Endothelial cell of umbilical vein (primary cell): ENCODE results near the gene ITSN1. TPM values are rescaled to one million over a fixed set of nuclear protein-coding genes. Genes with fewer than 3 reads are reported as not detected.

Experiments
- BruUV-seq: library from RNA; stranded (reverse); fragments of 400-500 nt; replicated peaks from 2 replicates; lab custom pipeline; 2021; lab: Mats Ljungman, UMichigan
- CTCF ChIA-PET: fragments of 300-600, 350-600 bp; sonication (Branson Sonifier 250); formaldehyde crosslinking; loops from one replicate; lab custom pipeline; 2021; ENCODE audit warnings: antibody characterized with exemption, inconsistent platforms; lab: Charles Lee
- POLR2A ChIA-PET: fragments of 300-600, 350-600 bp; sonication (Branson Sonifier 250); formaldehyde crosslinking; loops from one replicate; lab custom pipeline; 2021; ENCODE audit warnings: antibody characterized with exemption, inconsistent platforms; lab: Charles Lee
- DNase-seq: peaks from one replicate; pipeline ENCODE4 v3.0.0-alpha.2; 2011; ENCODE audit warnings: low read depth, low spot score
- FAIRE-seq: peaks from 2 replicates; lab custom pipeline; 2011; peaks lifted over from hg19 to GRCh38; lab: Jason Lieb, UNC
- H2AFZ ChIP-seq: 2 replicates; pipeline ENCODE4 v1.6.0; 2012; ENCODE audit warnings: low read depth, low read length, control low read depth, inconsistent platforms
- H3K27ac ChIP-seq: 2 replicates; pipeline ENCODE4 v1.5.1; 2011; ENCODE audit warnings: low read depth, mild to moderate bottlenecking, control low read depth, low read length, moderate library complexity; ENCODE audit not compliant: insufficient read depth
- H3K27me3 ChIP-seq, 2 experiments: 2 replicates each; pipeline versions ENCODE4 v1.6.0 to v1.6.1; 2011; ENCODE audit warnings: low read length in 2 of 2, mixed read lengths in 1 of 2; ENCODE audit not compliant: control insufficient read depth in 2 of 2, insufficient read depth in 2 of 2
- H3K36me3 ChIP-seq, 2 experiments: 2 replicates in 1 of 2; 3 replicates in 1 of 2; pipeline ENCODE4 v1.5.1; 2011; ENCODE audit warnings: low read length in 2 of 2, mild to moderate bottlenecking in 1 of 2, moderate library complexity in 1 of 2; ENCODE audit not compliant: control insufficient read depth in 2 of 2, insufficient read depth in 2 of 2; ENCODE audit errors: extremely low read depth in 1 of 2
- H3K4me1 ChIP-seq: 3 replicates; pipeline ENCODE4 v1.5.1; 2011; ENCODE audit warnings: mild to moderate bottlenecking, low read length; ENCODE audit not compliant: control insufficient read depth, insufficient read depth; ENCODE audit errors: extremely low read depth
- H3K4me2 ChIP-seq: 2 replicates; pipeline ENCODE4 v1.6.1; 2011; ENCODE audit warnings: low read length, control low read depth, mixed read lengths; ENCODE audit not compliant: insufficient read depth
- H3K4me3 ChIP-seq, 3 experiments: fragments of 200-600 bp in 1 of 3; sonication (generic), shearing (Covaris generic) in 1 of 3; replicated peaks in 1 of 3; 2 replicates each; pipeline ENCODE4 v1.5.1; 2011 to 2016; ENCODE audit warnings: control low read depth in 3 of 3, low read length in 3 of 3, mild to moderate bottlenecking in 2 of 3, inconsistent platforms in 1 of 3, low read depth in 1 of 3, moderate library complexity in 1 of 3; ENCODE audit not compliant: insufficient read depth in 1 of 3
- H3K79me2 ChIP-seq: 2 replicates; pipeline ENCODE4 v1.6.0; 2012; ENCODE audit warnings: low read length, inconsistent platforms; ENCODE audit not compliant: control insufficient read depth, insufficient read depth
- H3K9ac ChIP-seq: replicated peaks from 2 replicates; pipeline ENCODE3; 2011; ENCODE audit warnings: low read length, control low read depth; ENCODE audit not compliant: insufficient read depth; ENCODE audit errors: extremely low read depth
- H3K9me1 ChIP-seq: replicated peaks from 3 replicates; pipeline ENCODE4 v1.6.0; 2011; ENCODE audit warnings: mild to moderate bottlenecking, low read length; ENCODE audit not compliant: control insufficient read depth, insufficient read depth; ENCODE audit errors: extremely low read depth
- H3K9me3 ChIP-seq: replicated peaks from 2 replicates; pipeline ENCODE4 v1.5.1; 2012; ENCODE audit warnings: low read length, inconsistent platforms; ENCODE audit not compliant: control insufficient read depth, insufficient read depth
- H4K20me1 ChIP-seq: replicated peaks from 2 replicates; pipeline ENCODE3; 2011; ENCODE audit warnings: mild to moderate bottlenecking, low read length; ENCODE audit not compliant: control insufficient read depth, insufficient read depth; ENCODE audit errors: extremely low read depth
- CTCF ChIP-seq, 2 donors: IDR thresholded peaks; 1 replicate in 1 of 2; 2 replicates in 1 of 2; pipeline ENCODE4 v1.5.1; 2011; ENCODE audit warnings: low read length in 2 of 2, mild to moderate bottlenecking in 2 of 2, moderate library complexity in 2 of 2, control low read depth in 1 of 2, inconsistent platforms in 1 of 2, low read depth in 1 of 2; ENCODE audit not compliant: insufficient read depth in 1 of 2; ENCODE audit errors: extremely low read depth in 1 of 2
- EZH2 ChIP-seq: IDR thresholded peaks from 2 replicates; pipeline ENCODE4 v1.6.1; 2012; ENCODE audit warnings: borderline replicate concordance, low read depth, mild to moderate bottlenecking, moderate library complexity, low read length, inconsistent platforms; ENCODE audit not compliant: severe bottlenecking
- FOS ChIP-seq: IDR thresholded peaks from 2 replicates; pipeline ENCODE4 v1.6.1; 2011; ENCODE audit warnings: mild to moderate bottlenecking, low read length, moderate library complexity, borderline replicate concordance; ENCODE audit not compliant: insufficient read depth
- MAX ChIP-seq: IDR thresholded peaks from 2 replicates; pipeline ENCODE4 v1.6.1; 2011; ENCODE audit not compliant: insufficient read depth, insufficient read length
- MYC ChIP-seq: IDR thresholded peaks from one replicate; pipeline ENCODE4 v1.6.1; 2011; ENCODE audit warnings: mild to moderate bottlenecking, low read depth, low read length
- POLR2AphosphoS5 ChIP-seq: IDR thresholded peaks from 2 replicates; pipeline ENCODE4 v1.6.1; 2012; ENCODE audit warnings: low read depth, mild to moderate bottlenecking, control low read depth, low read length, moderate library complexity; ENCODE audit not compliant: insufficient read depth
- dilution Hi-C: fragments of 300-500 bp; cut with MboI; formaldehyde crosslinking; loops from one replicate; pipeline ENCODE4 v1.15.0; 2019; ENCODE audit warnings: low sequenced_read_pairs; ENCODE audit not compliant: extremely low pct_ligation_motif_present
- intact Hi-C: fragments of 100-400 bp; cut with micrococcal nuclease; formaldehyde crosslinking; loops from one replicate; pipeline ENCODE4 v1.10.0; 2022
- polyA plus RNA-seq, 4 experiments: library from polyadenylated mRNA; depleted of rRNA in 3 of 4; stranded (reverse) in 3 of 4; unstranded in 1 of 4; fragments of >200 nt; gene quantifications; 2 replicates each; pipeline versions ENCODE4 v1.2.1 to v1.2.3, GENCODE V29; 2011 to 2012; ENCODE audit warnings: missing spikeins in 1 of 4
- total RNA-seq: library from RNA; stranded (reverse); gene quantifications from 2 replicates; pipeline ENCODE4 v1.2.3, GENCODE V29; 2021

Gene ITSN1
- total and polyA plus RNA-seq, 2 donors (not counting 3 experiments of a cell fraction or from before 2014, with no cell fraction given) = 72.2 to 86.8 TPM

GRCh38 chr21:33691945-33692603 lies 49.8 kb downstream of the ITSN1 start:
- Histone ChIP-seq H3K36me3 (no peaks in the 10 kb centered on the region), H3K4me1 (no peaks in the 10 kb centered on the region), H3K9me3 (no peaks in the 10 kb centered on the region), H3K9ac (no peak overlapping the region), H3K79me2 (peaks cover 85% of the 10 kb centered on the region), H3K9me1 (no peaks in the 10 kb centered on the region), H4K20me1 (peaks cover 4% of the 10 kb centered on the region), H3K4me3 (no peak overlapping the region), H2AFZ (no peak overlapping the region), H3K4me2 (no peak overlapping the region), H3K27ac (no peak overlapping the region), H3K27me3 (no peaks in the 10 kb centered on the region)
- POLR2A ChIA-PET = no interaction called here
- FAIRE-seq (no peak), DNase-seq (no peak)
- CTCF ChIA-PET = no interaction called here
- no TSS peak for BruUV-seq
- dilution Hi-C loops = no loop called here
- intact Hi-C loops = no loop called here
- TF ChIP-seq CTCF (IDR thresholded peaks at IDR 0.05; ENCODE audit: extremely low read depth in 1 of 2, insufficient read depth in 1 of 2, low read depth in 1 of 2, low read length in 2 of 2) (no peak), MYC (no peak), MAX (no peak), EZH2 (no peak), POLR2AphosphoS5 (no peak), FOS (no peak)
